Measurements from ENCODE around the gene DNAH2. TPM values are rescaled to one million over a fixed set of nuclear protein-coding genes. Genes with fewer than 3 reads are reported as not detected.

Gene DNAH2
- total and polyA plus RNA-seq, 2 of the 8 experiments (the other 6 are each of a cell fraction or from before 2014, with no cell fraction given): 0.13 to 0.18 TPM

DNA sequence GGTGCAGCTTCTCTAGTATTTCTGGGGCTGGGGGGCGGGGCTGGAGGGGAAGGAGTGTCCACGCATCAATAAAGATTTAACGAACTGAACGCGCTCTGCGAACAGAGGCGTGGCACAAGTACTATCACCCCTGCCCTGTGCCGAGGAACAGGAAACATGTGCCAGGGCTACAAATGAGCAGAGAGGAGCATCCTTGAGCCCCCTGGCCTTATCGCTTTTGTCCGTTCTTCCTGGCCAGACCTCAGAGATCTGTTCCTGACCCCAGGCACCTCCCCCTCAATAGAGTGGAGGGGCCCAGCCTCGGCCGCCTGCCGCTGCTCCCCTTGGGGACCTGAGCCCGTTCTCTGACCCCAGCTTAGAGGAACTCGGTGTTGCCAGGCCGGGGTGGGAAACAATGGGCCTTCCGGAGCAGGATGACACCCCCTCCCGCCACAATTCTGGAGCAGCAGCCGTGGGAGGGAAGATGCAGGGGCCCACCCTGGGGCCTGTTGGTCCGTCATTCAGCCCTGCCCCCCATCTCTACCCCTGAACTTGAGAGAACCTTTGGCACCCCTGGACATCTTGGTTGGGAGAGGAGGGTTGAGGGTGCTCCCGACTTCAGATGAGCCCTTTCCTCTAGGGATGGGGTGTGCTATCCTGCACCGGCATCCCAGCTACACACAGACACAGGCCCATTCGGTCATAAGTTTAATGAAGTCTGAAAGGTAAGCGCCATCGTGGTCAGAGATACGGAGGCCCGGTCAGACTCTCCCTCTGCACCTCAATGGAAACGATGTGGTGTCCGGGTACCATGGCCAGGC lies 138.7 kb downstream of the DNAH2 start:
- Histone ChIP-seq H2BK120ac (replicated peaks; ENCODE audit: low read depth, low read length) (no peak overlapping the region), H3K9me3 (ENCODE audit: insufficient read depth in 2 of 2, low read depth in 1 of 2, low read length in 1 of 2) (no peaks in the 10 kb centered on the region), H2AK5ac (ENCODE audit: low read depth, low read length) (peak overlapping the region; percentile 69; the same call in 1 of the 2 replicates), H3K27me3 (replicated peaks in 1 of 4; ENCODE audit: control insufficient read depth in 3 of 4, extremely low read depth in 1 of 4, insufficient read depth in 3 of 4, low read length in 3 of 4) (peaks cover 32 to 53% (median 48%) of the 10 kb centered on the region in 4 experiments), H2AFZ (ENCODE audit: low read length) (0 out of 2 replicates have a peak overlapping the region, but pooled peaks have one; percentile 36), H3K56ac (replicated peaks; ENCODE audit: insufficient read length, low read depth, low read length) (no peak overlapping the region), H3K18ac (ENCODE audit: extremely low read depth, low read length) (no peak overlapping the region; the same call in 1 of the 2 replicates), H3K4me1 (replicated peaks in 1 of 4; ENCODE audit: control insufficient read depth in 3 of 4, insufficient read depth in 4 of 4, low read length in 3 of 4) (peaks cover 0 to 34% (median 29%) of the 10 kb centered on the region in 4 experiments; a peak in 6 of 7 replicates), H4K8ac (ENCODE audit: extremely low read depth, insufficient read depth, low read length) (peak overlapping the region; percentile 28), H2BK20ac (ENCODE audit: low read length) (no peak overlapping the region), H3K9ac (replicated peaks in 1 of 4; ENCODE audit: extremely low read depth in 1 of 4, low read depth in 3 of 4, low read length in 3 of 4) (peak overlapping the region in 2 of 4 experiments; percentile 93 to 95; a peak in 5 of 7 replicates), H4K91ac (replicated peaks; ENCODE audit: insufficient read length, low read length) (no peak overlapping the region), H3K4me3 (ENCODE audit: extremely low read depth in 1 of 4, insufficient read depth in 2 of 4, low read depth in 3 of 4, low read length in 4 of 4) (peak overlapping the region; percentile 70 to 86 (median 80); a peak in 7 of 8 replicates), H3K14ac (ENCODE audit: insufficient read length) (no peak overlapping the region), H3K79me2 (ENCODE audit: control insufficient read depth in 1 of 2, insufficient read depth in 2 of 2, low read length in 2 of 2) (peaks cover 0 to 5% of the 10 kb centered on the region in 2 experiments; a peak in 1 of 4 replicates), H4K5ac (ENCODE audit: insufficient read length, low read depth, low read length) (no peak overlapping the region), H3K23me2 (ENCODE audit: low read depth, low read length) (peaks cover 24% of the 10 kb centered on the region), H2BK12ac (ENCODE audit: low read depth, low read length) (0 out of 2 replicates have a peak overlapping the region, but pooled peaks have one; percentile 92), H3K4me2 (ENCODE audit: insufficient read depth in 1 of 2, low read depth in 2 of 2, low read length in 2 of 2) (peak overlapping the region; percentile 74 to 97), H2BK15ac (ENCODE audit: low read length) (no peak overlapping the region), H3K4ac (replicated peaks; ENCODE audit: insufficient read length, low read depth, low read length) (peak overlapping the region; percentile 19), H3K23ac (ENCODE audit: insufficient read length) (no peak overlapping the region), H3K27ac (ENCODE audit: low read depth, low read length) (no peak overlapping the region), H3K36me3 (ENCODE audit: control insufficient read depth in 2 of 4, insufficient read depth in 4 of 4, low read length in 3 of 4) (peaks cover 0 to 4% (median 0%) of the 10 kb centered on the region in 4 experiments; a peak in 1 of 8 replicates), H3K79me1 (ENCODE audit: low read depth, low read length) (no peaks in the 10 kb centered on the region), H4K20me1 (replicated peaks in 1 of 2; ENCODE audit: control insufficient read depth in 1 of 2, insufficient read depth in 2 of 2, low read length in 2 of 2) (peaks cover 0 to 19% of the 10 kb centered on the region in 2 experiments), H2BK5ac (ENCODE audit: low read depth, low read length) (no peak overlapping the region)
- DNase-seq (ENCODE audit: low read depth in 1 of 2, low spot score in 2 of 2): peak in 1 of 2 experiments; percentile 52
- POLR2A ChIA-PET (ENCODE audit: partially characterized antibody): interaction anchor here (0.7 to 3.1 kb wide), 11 partner anchors 11 to 170 kb away, joined by 3 to 34 read pairs (median 5); partner anchors contain the start of genes CNTROB, KDM6B and TRAPPC1
- 10% methylated on average over 28 of the region's 29 CpGs; no CpG with 5 or more reads in 1 of the 2 experiments for WGBS, 2 experiments (ENCODE audit: extremely low coverage in 1 of 2, insufficient coverage in 1 of 2, insufficient read length in 1 of 2, insufficient replicate concordance in 2 of 2, low coverage in 1 of 2, low lambda C conversion rate in 2 of 2, missing lambda C conversion rate in 1 of 2)
- FAIRE-seq: no peak
- CTCF ChIA-PET (ENCODE audit: partially characterized antibody): interaction anchor here (0.5 to 2.7 kb wide), 9 partner anchors 11 to 214 kb away, joined by 3 to 7 read pairs (median 5); no protein-coding TSS in a partner anchor
- no peak for TF ChIP-seq TBP (IDR thresholded peaks at IDR 0.05; ENCODE audit: low read depth, low read length)
- TF ChIP-seq SAP30 (IDR thresholded peaks at IDR 0.05; ENCODE audit: insufficient read depth, insufficient replicate concordance, low read length): peak; percentile 24
